ENCODE measurements around the gene KIAA1217. TPM values are rescaled to one million over a fixed set of nuclear protein-coding genes. Genes with fewer than 3 reads are reported as not detected.

KIAA1217 gene
- total RNA-seq, 1 experiment from 2014 or later, result 7.8 TPM

- Histone ChIP-seq H3K9ac (ENCODE audit: low read length) (no peak overlapping the region), H3K9me3 (ENCODE audit: control insufficient read depth in 1 of 2, insufficient read depth in 1 of 2, low read depth in 1 of 2, low read length in 2 of 2) (no peaks in the 10 kb centered on the region), H3K9me2 (ENCODE audit: insufficient read depth) (no peaks in the 10 kb centered on the region), H2AFZ (ENCODE audit: low read depth, low read length, poor library complexity, severe bottlenecking) (no peak overlapping the region), H3K4me1 (ENCODE audit: control insufficient read depth in 1 of 2, insufficient read depth in 2 of 2, low read length in 2 of 2) (no peaks in the 10 kb centered on the region), H3K4me3 (replicated peaks in 1 of 2; ENCODE audit: low read depth in 1 of 2, low read length in 2 of 2) (no peak overlapping the region), H3K36me3 (ENCODE audit: control insufficient read depth in 1 of 2, insufficient read depth in 2 of 2, low read length in 2 of 2) (no peaks in the 10 kb centered on the region), H3K27me3 (ENCODE audit: insufficient read depth, low read length) (0 out of 2 replicates have a peak, but pooled peaks cover 6% of the 10 kb centered on the region), H3K27ac (ENCODE audit: low read depth, low read length) (no peak overlapping the region), H3K4me2 (ENCODE audit: low read length) (no peak overlapping the region), H3K79me2 (ENCODE audit: insufficient read depth, low read length) (no peaks in the 10 kb centered on the region), H4K20me1 (ENCODE audit: insufficient read depth) (no peaks in the 10 kb centered on the region)
- TF ChIP-seq ELF1 (IDR thresholded peaks at IDR 0.05; ENCODE audit: borderline replicate concordance, low read depth) (no peak), FOSL1 (IDR thresholded peaks at IDR 0.05; ENCODE audit: low read depth) (no peak), TCF7L2 (IDR thresholded peaks at IDR 0.05; ENCODE audit: borderline replicate concordance, extremely low read depth, insufficient read depth, insufficient read length) (no peak), ZFX (IDR thresholded peaks at IDR 0.05) (no peak), ATF3 (IDR thresholded peaks at IDR 0.05) (no peak), SP1 (IDR thresholded peaks at IDR 0.05; ENCODE audit: low read depth) (no peak), SIN3A (IDR thresholded peaks at IDR 0.05; ENCODE audit: low read depth) (no peak), YY1 (IDR thresholded peaks at IDR 0.05; ENCODE audit: extremely low read depth, insufficient replicate concordance, low read depth, low read length) (no peak), ZBTB33 (IDR thresholded peaks at IDR 0.05; ENCODE audit: extremely low read depth, insufficient replicate concordance, low read length) (no peak), CTCF (IDR thresholded peaks at IDR 0.05 in 2 of 3, conservative IDR thresholded peaks at IDR 0.05 in 1 of 3; ENCODE audit: borderline replicate concordance in 1 of 3, insufficient read depth in 1 of 3, low read depth in 2 of 3, low read length in 2 of 3) (no peak), CBX3 (IDR thresholded peaks at IDR 0.05; ENCODE audit: low read depth) (no peak)
- intact Hi-C loops (cut with micrococcal nuclease), result no loop called here
- no TSS peak for BruUV-seq (replicated peaks)
- DNase-seq (ENCODE audit: low read depth, low spot score) (no peak), ATAC-seq (no peak)
- CTCF ChIA-PET, result no interaction called here
- RAD21 ChIA-PET (ENCODE audit: low non-redundant PET in 1 of 2, low total read pairs in 2 of 2, uncharacterized antibody in 2 of 2, unreplicated experiment in 2 of 2), result no interaction called here
- POLR2A ChIA-PET, result no interaction called here
Observed at GRCh38 chr10:24277277-24277676, 68.3 kb downstream of the KIAA1217 start.
